Measurements from ENCODE around the gene RABGAP1L. TPM values are rescaled to one million over a fixed set of nuclear protein-coding genes. Genes with fewer than 3 reads are reported as not detected.

Gene RABGAP1L
- total and polyA plus RNA-seq, 10 of the 15 experiments (the other 5 are each of a cell fraction or from before 2014, with no cell fraction given), result 5.8 to 194 (median 113) TPM

GRCh38 chr1:174880171-174880570 is 720.9 kb downstream of the RABGAP1L start (continued):
- no peak for TF ChIP-seq ZBTB11 (CRISPR knock-in tag; IDR thresholded peaks at IDR 0.05)

DNA sequence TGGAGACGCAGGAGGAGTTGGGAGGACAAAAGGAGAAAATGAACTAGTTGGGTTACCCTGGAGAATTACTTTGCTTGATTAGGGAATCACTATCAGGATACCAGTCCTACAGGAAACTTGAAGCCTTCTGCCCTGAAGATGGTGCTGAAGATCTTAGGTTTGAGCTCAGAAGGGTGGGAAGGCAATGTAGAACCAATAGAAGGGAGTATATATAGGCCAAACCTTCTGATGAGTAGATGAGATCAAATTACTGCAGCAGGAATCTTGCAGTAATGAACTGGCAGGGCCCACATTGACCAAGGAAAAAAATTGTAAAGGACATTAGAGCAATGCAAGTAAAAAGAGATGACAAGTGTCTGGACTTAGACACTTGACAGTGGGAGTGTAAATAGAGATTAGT is 724.1 kb downstream of the RABGAP1L start:
- H3K79me2 ChIP-seq (ENCODE audit: control insufficient read depth, insufficient read depth, low read length), result no peaks in the 10 kb centered on the region
- no peaks in the 10 kb centered on the region for H3K4me1 ChIP-seq (ENCODE audit: control insufficient read depth, insufficient read depth, low read length)
- intact Hi-C loops (cut with micrococcal nuclease; ENCODE audit: unreplicated experiment) (loop anchor here (1.0 to 10.0 kb wide), 4 partner anchors 44 to 241 kb away; no protein-coding TSS in a partner anchor), in situ Hi-C loops (cut with MboI) (no loop called here)
- BruUV-seq (replicated peaks), result no TSS peak
- H3K4me3 ChIP-seq, result no peak overlapping the region
- H3K27ac ChIP-seq (ENCODE audit: control insufficient read depth, insufficient read depth), result no peak overlapping the region
- no peaks in the 10 kb centered on the region for H3K27me3 ChIP-seq (replicated peaks in 1 of 2; ENCODE audit: control insufficient read depth in 2 of 2, insufficient read depth in 2 of 2, low read length in 1 of 2)
- TF ChIP-seq BCLAF1 (IDR thresholded peaks at IDR 0.05) (no peak), RAD21 (IDR thresholded peaks at IDR 0.05; ENCODE audit: insufficient read depth, low read depth, low read length) (peak; percentile 44; the same call in 1 of the 2 replicates), SMC3 (IDR thresholded peaks at IDR 0.05; ENCODE audit: borderline replicate concordance, low read length) (peak; percentile 32; the same call in 1 of the 2 replicates), CTCF (IDR thresholded peaks at IDR 0.05 in 2 of 3, conservative IDR thresholded peaks at IDR 0.05 in 1 of 3; ENCODE audit: control insufficient read depth in 2 of 3, extremely low read depth in 1 of 3, insufficient read depth in 1 of 3, low read depth in 3 of 3, low read length in 3 of 3) (peak in 2 of 3 experiments; percentile 10 to 46; a peak in 2 of 6 replicates)
- TF ChIP-seq, protein P1, sequence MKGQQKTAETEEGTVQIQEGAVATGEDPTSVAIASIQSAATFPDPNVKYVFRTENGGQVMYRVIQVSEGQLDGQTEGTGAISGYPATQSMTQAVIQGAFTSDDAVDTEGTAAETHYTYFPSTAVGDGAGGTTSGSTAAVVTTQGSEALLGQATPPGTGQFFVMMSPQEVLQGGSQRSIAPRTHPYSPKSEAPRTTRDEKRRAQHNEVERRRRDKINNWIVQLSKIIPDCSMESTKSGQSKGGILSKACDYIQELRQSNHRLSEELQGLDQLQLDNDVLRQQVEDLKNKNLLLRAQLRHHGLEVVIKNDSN (IDR thresholded peaks at IDR 0.05; ENCODE audit: borderline replicate concordance, extremely low read length, insufficient read depth, low read depth, low read length), result no peak
- TF ChIP-seq, protein P2, sequence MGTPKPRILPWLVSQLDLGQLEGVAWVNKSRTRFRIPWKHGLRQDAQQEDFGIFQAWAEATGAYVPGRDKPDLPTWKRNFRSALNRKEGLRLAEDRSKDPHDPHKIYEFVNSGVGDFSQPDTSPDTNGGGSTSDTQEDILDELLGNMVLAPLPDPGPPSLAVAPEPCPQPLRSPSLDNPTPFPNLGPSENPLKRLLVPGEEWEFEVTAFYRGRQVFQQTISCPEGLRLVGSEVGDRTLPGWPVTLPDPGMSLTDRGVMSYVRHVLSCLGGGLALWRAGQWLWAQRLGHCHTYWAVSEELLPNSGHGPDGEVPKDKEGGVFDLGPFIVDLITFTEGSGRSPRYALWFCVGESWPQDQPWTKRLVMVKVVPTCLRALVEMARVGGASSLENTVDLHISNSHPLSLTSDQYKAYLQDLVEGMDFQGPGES (IDR thresholded peaks at IDR 0.05), result no peak
- ChIA-PET RAD21 (ENCODE audit: unreplicated experiment) (interaction anchor here (0.7 to 2.5 kb wide), 13 partner anchors 9 to 115 kb away, joined by 3 to 14 read pairs (median 4); no protein-coding TSS in a partner anchor), POLR2A (interaction anchor here (0.6 to 1.6 kb wide), 2 partner anchors 74 to 140 kb away, joined by 4 to 5 read pairs; no protein-coding TSS in a partner anchor), SMC1A (ENCODE audit: uncharacterized antibody, unreplicated experiment) (interaction anchor here (0.9 to 2.8 kb wide), 16 partner anchors 68 to 242 kb away, joined by 3 to 11 read pairs (median 4); partner anchors contain the start of gene MRPS14), CTCF (interaction anchor here (0.9 to 4.0 kb wide), 10 partner anchors 44 to 261 kb away, joined by 3 to 30 read pairs (median 4); partner anchors contain the start of gene CACYBP)
- H3K4me2 ChIP-seq (ENCODE audit: control insufficient read depth, insufficient read depth), result no peak overlapping the region
- no peaks in the 10 kb centered on the region for H4K20me1 ChIP-seq (ENCODE audit: control insufficient read depth, insufficient read depth)
- WGBS (ENCODE audit: insufficient coverage, insufficient replicate concordance, low lambda C conversion rate, missing lambda C conversion rate), result 100% methylated on average over 1 of the region's 1 CpG
- no peak overlapping the region for H2AFZ ChIP-seq (ENCODE audit: control insufficient read depth, low read depth, low read length)
- FAIRE-seq, result no peak
- peak; percentile 43; the same call in 2 of the 3 replicates for ATAC-seq
- H3K9ac ChIP-seq (ENCODE audit: control insufficient read depth, insufficient read depth, low read length), result no peak overlapping the region
- DNase-seq (ENCODE audit: low read depth, low spot score), result no peak
- no peaks in the 10 kb centered on the region for H3K9me3 ChIP-seq (replicated peaks; ENCODE audit: control insufficient read depth, insufficient read depth, low read length)
- H3K36me3 ChIP-seq (ENCODE audit: control insufficient read depth in 2 of 2, insufficient read depth in 2 of 2, low read length in 1 of 2), result no peaks in the 10 kb centered on the region; a peak in 1 of 4 replicates

Data from GM12878 (cell line).